ENCODE results near the gene LMOD3. TPM values are rescaled to one million over a fixed set of nuclear protein-coding genes. Genes with fewer than 3 reads are reported as not detected.

LMOD3 gene
- total and polyA plus RNA-seq, 2 of the 8 experiments (the other 6 are each of a cell fraction or from before 2014, with no cell fraction given), result not detected

DNA sequence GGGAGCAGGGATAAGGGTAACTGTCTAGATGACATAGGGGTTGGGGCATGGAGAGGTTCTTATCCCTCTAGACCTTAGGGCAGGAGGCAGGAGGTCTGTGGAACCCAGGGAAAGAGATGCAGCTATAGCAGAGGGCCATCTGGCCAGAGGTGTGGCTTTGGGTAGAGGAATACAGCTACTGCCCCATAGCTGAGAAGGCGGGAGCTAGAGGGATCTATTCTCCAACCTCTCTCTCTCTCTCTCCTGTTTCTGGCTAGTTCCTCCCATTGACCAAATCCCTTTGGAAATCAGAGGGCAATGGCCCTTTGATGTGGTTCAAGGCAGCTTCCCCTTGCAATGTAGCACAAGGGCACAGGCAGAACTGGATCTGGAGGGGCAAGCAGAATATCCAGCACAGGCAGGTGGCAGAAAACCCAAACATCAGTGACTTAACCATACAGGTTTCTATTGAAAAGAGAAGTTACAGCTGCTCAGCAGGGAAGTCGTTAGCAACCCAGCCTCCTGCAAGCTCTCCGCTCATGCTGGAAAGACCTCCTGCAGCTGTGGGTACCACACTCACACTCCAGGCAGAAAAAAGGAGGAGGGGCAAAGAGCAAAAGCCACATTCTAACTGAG, 22.3 kb upstream of the LMOD3 start (continued):
- TF ChIP-seq JUND (IDR thresholded peaks at IDR 0.05; ENCODE audit: low read length) (no peak), ASH2L (IDR thresholded peaks at IDR 0.05; ENCODE audit: low read length) (peak; percentile 38), HDAC2 (IDR thresholded peaks at IDR 0.05; ENCODE audit: borderline replicate concordance in 1 of 2, low read depth in 2 of 2, low read length in 2 of 2) (peak in 1 of 2 experiments; percentile 78; a peak in 1 of 4 replicates), POLR2AphosphoS5 (IDR thresholded peaks at IDR 0.05; ENCODE audit: low read depth, low read length) (peak; percentile 67)

Data from H1 (cell line).